GM23338 (cell line): Measurements from ENCODE around the gene SEC24A. TPM values are rescaled to one million over a fixed set of nuclear protein-coding genes. Genes with fewer than 3 reads are reported as not detected.

ENCODE experiments used
- ATAC-seq: fragments of 200-7000 bp; cut with Tn5 transposase; 3 replicates; pipeline ENCODE4 v1.9.1; 2020
- DNase-seq: peaks from one replicate; pipeline ENCODE4 v3.0.0-alpha.2; 2015; ENCODE audit warnings: low spot score
- H2AFZ ChIP-seq: fragments of 200-600 bp; sonication (generic); 2 replicates; pipeline ENCODE4 v1.8.0; 2016; ENCODE audit warnings: antibody characterized with exemption, mild to moderate bottlenecking, moderate library complexity
- H3F3A ChIP-seq: fragments of 200-600 bp; sonication (generic); replicated peaks from 2 replicates; pipeline ENCODE4 v1.8.0; 2017; ENCODE audit warnings: antibody characterized with exemption, mixed run types, low read depth
- H3K27ac ChIP-seq: fragments of 200-600 bp; sonication (generic); 2 replicates; pipeline ENCODE4 v1.6.1; 2016; ENCODE audit warnings: low read depth
- H3K27me3 ChIP-seq: fragments of 200-600 bp; sonication (generic); 2 replicates; pipeline ENCODE4 v1.8.0; 2016; ENCODE audit warnings: mild to moderate bottlenecking, mixed run types, moderate library complexity; ENCODE audit not compliant: insufficient read depth
- H3K36me3 ChIP-seq: fragments of 200-600 bp; sonication (generic); 2 replicates; pipeline ENCODE4 v1.8.0; 2016; ENCODE audit warnings: mild to moderate bottlenecking; ENCODE audit not compliant: insufficient read depth
- H3K4me1 ChIP-seq: fragments of 200-600 bp; sonication (generic); 2 replicates; pipeline ENCODE4 v1.8.0; 2016; ENCODE audit warnings: mild to moderate bottlenecking, moderate library complexity; ENCODE audit not compliant: insufficient read depth
- H3K4me2 ChIP-seq: fragments of 200-600 bp; sonication (generic); 2 replicates; pipeline ENCODE4 v1.7.1; 2017; ENCODE audit warnings: mixed run types
- H3K4me3 ChIP-seq: fragments of 200-600 bp; sonication (generic); 2 replicates; pipeline ENCODE4 v1.6.1; 2016; ENCODE audit warnings: mixed run types
- H3K79me2 ChIP-seq: fragments of 200-600 bp; sonication (generic); replicated peaks from 2 replicates; pipeline ENCODE4 v1.8.0; 2017; ENCODE audit warnings: mild to moderate bottlenecking; ENCODE audit not compliant: insufficient read depth
- H3K9me2 ChIP-seq: fragments of 200-600 bp; sonication (generic); 2 replicates; pipeline ENCODE4 v1.8.0; 2017; ENCODE audit not compliant: insufficient read depth
- H4K20me1 ChIP-seq: fragments of 200-600 bp; sonication (generic); replicated peaks from 2 replicates; pipeline ENCODE4 v1.8.0; 2017; ENCODE audit warnings: mild to moderate bottlenecking; ENCODE audit not compliant: insufficient read depth
- H3K27ac Mint-ChIP-seq: 2 replicates; pipeline ENCODE4 v1.8.0; 2020; ENCODE audit warnings: inconsistent platforms, mild to moderate bottlenecking, moderate library complexity, mixed read lengths
- H3K27me3 Mint-ChIP-seq: 3 replicates; pipeline ENCODE4 v1.8.0; 2022; ENCODE audit warnings: low read depth, mild to moderate bottlenecking, moderate library complexity, mixed read lengths, inconsistent platforms; ENCODE audit not compliant: insufficient read depth, poor library complexity
- H3K36me3 Mint-ChIP-seq: 3 replicates; pipeline ENCODE4 v1.8.0; 2021; ENCODE audit warnings: low read depth, mild to moderate bottlenecking, inconsistent platforms, moderate library complexity, mixed read lengths
- H3K4me1 Mint-ChIP-seq: 3 replicates; pipeline ENCODE4 v1.8.0; 2020; ENCODE audit warnings: mild to moderate bottlenecking, inconsistent platforms, mixed read lengths
- H3K4me3 Mint-ChIP-seq: 3 replicates; pipeline ENCODE4 v1.8.0; 2021; ENCODE audit warnings: moderate library complexity, mild to moderate bottlenecking, inconsistent platforms, mixed read lengths
- H3K9me3 Mint-ChIP-seq: 3 replicates; pipeline ENCODE4 v1.8.0; 2020; ENCODE audit warnings: moderate library complexity, mild to moderate bottlenecking, inconsistent platforms, mixed read lengths
- CREB1 ChIP-seq: fragments of 250-450 bp; sonication (Bioruptor Pico); IDR thresholded peaks from 2 replicates; pipeline ENCODE4 v1.5.0; 2020; ENCODE audit warnings: low read depth, mild to moderate bottlenecking, moderate library complexity
- CTCF ChIP-seq, 2 experiments: fragments of 200-600 bp in 1 of 2; sonication (generic) in 1 of 2; conservative IDR thresholded peaks; 2 replicates each; pipeline versions ENCODE4 v1.5.1 to v1.6.1; 2016 to 2017; ENCODE audit warnings: antibody characterized with exemption in 2 of 2, low read depth in 2 of 2, mild to moderate bottlenecking in 2 of 2, moderate library complexity in 1 of 2
- ETS1 ChIP-seq: IDR thresholded peaks from 2 replicates; pipeline ENCODE4 v1.6.1; 2016; ENCODE audit warnings: antibody characterized with exemption
- EZH2 ChIP-seq: fragments of 200-600 bp; sonication (generic); IDR thresholded peaks from one replicate; pipeline ENCODE4 v1.8.0; 2017; ENCODE audit warnings: antibody characterized with exemption, mild to moderate bottlenecking, low read depth; ENCODE audit not compliant: unreplicated experiment
- EZH2phosphoT487 ChIP-seq: fragments of 200-600 bp; sonication (generic); IDR thresholded peaks from one replicate; pipeline ENCODE4 v1.8.1; 2018; ENCODE audit warnings: antibody characterized with exemption; ENCODE audit not compliant: unreplicated experiment
- NANOG ChIP-seq: IDR thresholded peaks from 2 replicates; pipeline ENCODE4 v1.6.1; 2016; ENCODE audit warnings: antibody characterized with exemption, borderline replicate concordance
- POLR2AphosphoS5 ChIP-seq: IDR thresholded peaks from 2 replicates; pipeline ENCODE4 v1.6.1; 2016; ENCODE audit warnings: antibody characterized with exemption, low read depth
- STAT1 ChIP-seq: IDR thresholded peaks from one replicate; pipeline ENCODE4 v1.6.1; 2016; ENCODE audit warnings: antibody characterized with exemption; ENCODE audit not compliant: unreplicated experiment
- ZNF114 ChIP-seq: fragments of 250-450 bp; sonication (Bioruptor Pico); IDR thresholded peaks from 2 replicates; pipeline ENCODE4 v1.5.0; 2020; ENCODE audit warnings: mild to moderate bottlenecking, moderate library complexity
- ZNF331 ChIP-seq: fragments of 250-450 bp; sonication (Bioruptor Pico); IDR thresholded peaks from 2 replicates; pipeline ENCODE4 v1.5.0; 2020; ENCODE audit warnings: low read depth, mild to moderate bottlenecking, moderate library complexity
- polyA plus RNA-seq: library from polyadenylated mRNA; unstranded; fragments of >200 nt; fragmentation: Nextera tagmentation; extraction: Ambion mirVana; gene quantifications from 2 replicates; pipeline ENCODE4 v1.2.1, GENCODE V29; 2016
- total RNA-seq: library from RNA; depleted of rRNA; stranded (reverse); fragments of >200 nt; shearing (Covaris generic); gene quantifications from 2 replicates; pipeline ENCODE4 v1.2.3, GENCODE V29; 2014
- TF ChIP-seq, protein P1 (sequence below): fragments of 250-450 bp; sonication (Bioruptor Pico); IDR thresholded peaks from 2 replicates; pipeline ENCODE4 v1.5.0; 2020; ENCODE audit warnings: mild to moderate bottlenecking, moderate library complexity

The SEC24A gene
- total and polyA plus RNA-seq, 2 experiments from 2014 or later: 8.1 to 36.5 TPM

- Histone ChIP-seq H2AFZ (no peak overlapping the region), H3K36me3 (peaks cover 43% of the 10 kb centered on the region), H3K79me2 (no peaks in the 10 kb centered on the region), H4K20me1 (peaks cover 4% of the 10 kb centered on the region; the same call in 1 of the 2 replicates), H3K4me1 (no peaks in the 10 kb centered on the region), H3K27ac (no peak overlapping the region), H3K4me3 (no peak overlapping the region), H3K4me2 (no peak overlapping the region), H3K27me3 (no peaks in the 10 kb centered on the region), H3K9me2 (no peaks in the 10 kb centered on the region), H3F3A (no peaks in the 10 kb centered on the region)
- Mint-ChIP-seq H3K4me1 (no peaks in the 10 kb centered on the region), H3K36me3 (peaks cover 54% of the 10 kb centered on the region), H3K4me3 (no peak overlapping the region), H3K27ac (no peak overlapping the region), H3K27me3 (no peaks in the 10 kb centered on the region), H3K9me3 (no peaks in the 10 kb centered on the region)
- ATAC-seq (no peak), DNase-seq (no peak)
- TF ChIP-seq EZH2phosphoT487: no peak
- TF ChIP-seq NANOG: no peak
- no peak for TF ChIP-seq CREB1 (CRISPR knock-in tag)
- no peak for TF ChIP-seq ZNF114
Measured at GRCh38 chr5:134708301-134708700, 59.7 kb downstream of the SEC24A start.

DNA sequence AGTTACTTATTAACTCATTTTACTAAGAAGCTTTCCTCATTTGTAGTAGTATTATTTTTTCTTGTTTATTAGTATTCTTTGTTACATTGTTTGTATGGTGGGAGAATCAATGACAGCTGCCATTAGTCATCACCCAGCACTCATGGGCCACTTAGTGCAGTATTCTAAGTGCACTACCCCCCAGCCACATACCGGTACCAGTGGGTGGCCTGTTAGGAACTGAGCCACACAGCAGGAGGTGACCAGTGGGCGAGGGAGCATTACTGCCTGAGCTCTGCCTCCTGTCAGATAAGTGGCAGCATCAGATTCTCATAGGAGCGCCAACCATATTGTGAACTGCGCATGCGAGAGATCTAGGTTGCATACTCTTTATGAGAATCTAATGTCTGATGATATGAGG, 65.5 kb downstream of the SEC24A start:
- Histone ChIP-seq H3K27ac (no peak overlapping the region), H3K4me2 (no peak overlapping the region), H3K9me2 (no peaks in the 10 kb centered on the region), H3K79me2 (no peaks in the 10 kb centered on the region), H4K20me1 (no peaks in the 10 kb centered on the region; the same call in none of the 2 replicates), H3K4me3 (no peak overlapping the region), H3K36me3 (peaks cover 30% of the 10 kb centered on the region), H3F3A (0 out of 2 replicates have a peak, but pooled peaks cover 3% of the 10 kb centered on the region), H2AFZ (no peak overlapping the region), H3K27me3 (no peaks in the 10 kb centered on the region), H3K4me1 (no peaks in the 10 kb centered on the region)
- Mint-ChIP-seq H3K27ac (no peak overlapping the region), H3K27me3 (no peaks in the 10 kb centered on the region), H3K4me3 (no peak overlapping the region), H3K4me1 (no peaks in the 10 kb centered on the region), H3K9me3 (no peaks in the 10 kb centered on the region), H3K36me3 (peaks cover 46% of the 10 kb centered on the region)
- ATAC-seq (peak; percentile 57; the same call in 2 of the 3 replicates), DNase-seq (peak; percentile 8)
- TF ChIP-seq CTCF (conservative IDR thresholded peaks at IDR 0.05; ENCODE audit: low read depth in 2 of 2) (no peak), STAT1 (no peak), ZNF331 (no peak), CREB1 (CRISPR knock-in tag) (no peak), ETS1 (no peak), NANOG (no peak), EZH2 (no peak), POLR2AphosphoS5 (no peak), ZNF114 (no peak)
- TF ChIP-seq, protein P1, sequence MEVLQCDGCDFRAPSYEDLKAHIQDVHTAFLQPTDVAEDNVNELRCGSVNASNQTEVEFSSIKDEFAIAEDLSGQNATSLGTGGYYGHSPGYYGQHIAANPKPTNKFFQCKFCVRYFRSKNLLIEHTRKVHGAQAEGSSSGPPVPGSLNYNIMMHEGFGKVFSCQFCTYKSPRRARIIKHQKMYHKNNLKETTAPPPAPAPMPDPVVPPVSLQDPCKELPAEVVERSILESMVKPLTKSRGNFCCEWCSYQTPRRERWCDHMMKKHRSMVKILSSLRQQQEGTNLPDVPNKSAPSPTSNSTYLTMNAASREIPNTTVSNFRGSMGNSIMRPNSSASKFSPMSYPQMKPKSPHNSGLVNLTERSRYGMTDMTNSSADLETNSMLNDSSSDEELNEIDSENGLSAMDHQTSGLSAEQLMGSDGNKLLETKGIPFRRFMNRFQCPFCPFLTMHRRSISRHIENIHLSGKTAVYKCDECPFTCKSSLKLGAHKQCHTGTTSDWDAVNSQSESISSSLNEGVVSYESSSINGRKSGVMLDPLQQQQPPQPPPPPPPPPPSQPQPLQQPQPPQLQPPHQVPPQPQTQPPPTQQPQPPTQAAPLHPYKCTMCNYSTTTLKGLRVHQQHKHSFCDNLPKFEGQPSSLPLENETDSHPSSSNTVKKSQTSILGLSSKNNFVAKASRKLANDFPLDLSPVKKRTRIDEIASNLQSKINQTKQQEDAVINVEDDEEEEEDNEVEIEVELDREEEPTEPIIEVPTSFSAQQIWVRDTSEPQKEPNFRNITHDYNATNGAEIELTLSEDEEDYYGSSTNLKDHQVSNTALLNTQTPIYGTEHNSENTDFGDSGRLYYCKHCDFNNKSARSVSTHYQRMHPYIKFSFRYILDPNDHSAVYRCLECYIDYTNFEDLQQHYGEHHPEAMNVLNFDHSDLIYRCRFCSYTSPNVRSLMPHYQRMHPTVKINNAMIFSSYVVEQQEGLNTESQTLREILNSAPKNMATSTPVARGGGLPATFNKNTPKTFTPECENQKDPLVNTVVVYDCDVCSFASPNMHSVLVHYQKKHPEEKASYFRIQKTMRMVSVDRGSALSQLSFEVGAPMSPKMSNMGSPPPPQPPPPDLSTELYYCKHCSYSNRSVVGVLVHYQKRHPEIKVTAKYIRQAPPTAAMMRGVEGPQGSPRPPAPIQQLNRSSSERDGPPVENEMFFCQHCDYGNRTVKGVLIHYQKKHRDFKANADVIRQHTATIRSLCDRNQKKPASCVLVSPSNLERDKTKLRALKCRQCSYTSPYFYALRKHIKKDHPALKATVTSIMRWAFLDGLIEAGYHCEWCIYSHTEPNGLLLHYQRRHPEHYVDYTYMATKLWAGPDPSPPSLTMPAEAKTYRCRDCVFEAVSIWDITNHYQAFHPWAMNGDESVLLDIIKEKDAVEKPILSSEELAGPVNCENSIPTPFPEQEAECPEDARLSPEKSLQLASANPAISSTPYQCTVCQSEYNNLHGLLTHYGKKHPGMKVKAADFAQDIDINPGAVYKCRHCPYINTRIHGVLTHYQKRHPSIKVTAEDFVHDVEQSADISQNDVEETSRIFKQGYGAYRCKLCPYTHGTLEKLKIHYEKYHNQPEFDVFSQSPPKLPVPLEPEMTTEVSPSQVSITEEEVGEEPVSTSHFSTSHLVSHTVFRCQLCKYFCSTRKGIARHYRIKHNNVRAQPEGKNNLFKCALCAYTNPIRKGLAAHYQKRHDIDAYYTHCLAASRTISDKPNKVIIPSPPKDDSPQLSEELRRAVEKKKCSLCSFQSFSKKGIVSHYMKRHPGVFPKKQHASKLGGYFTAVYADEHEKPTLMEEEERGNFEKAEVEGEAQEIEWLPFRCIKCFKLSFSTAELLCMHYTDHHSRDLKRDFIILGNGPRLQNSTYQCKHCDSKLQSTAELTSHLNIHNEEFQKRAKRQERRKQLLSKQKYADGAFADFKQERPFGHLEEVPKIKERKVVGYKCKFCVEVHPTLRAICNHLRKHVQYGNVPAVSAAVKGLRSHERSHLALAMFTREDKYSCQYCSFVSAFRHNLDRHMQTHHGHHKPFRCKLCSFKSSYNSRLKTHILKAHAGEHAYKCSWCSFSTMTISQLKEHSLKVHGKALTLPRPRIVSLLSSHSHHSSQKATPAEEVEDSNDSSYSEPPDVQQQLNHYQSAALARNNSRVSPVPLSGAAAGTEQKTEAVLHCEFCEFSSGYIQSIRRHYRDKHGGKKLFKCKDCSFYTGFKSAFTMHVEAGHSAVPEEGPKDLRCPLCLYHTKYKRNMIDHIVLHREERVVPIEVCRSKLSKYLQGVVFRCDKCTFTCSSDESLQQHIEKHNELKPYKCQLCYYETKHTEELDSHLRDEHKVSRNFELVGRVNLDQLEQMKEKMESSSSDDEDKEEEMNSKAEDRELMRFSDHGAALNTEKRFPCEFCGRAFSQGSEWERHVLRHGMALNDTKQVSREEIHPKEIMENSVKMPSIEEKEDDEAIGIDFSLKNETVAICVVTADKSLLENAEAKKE (CRISPR knock-in tag): no peak
